GM19328 (cell line): ENCODE results near the gene KRT6B.
"Not testable (repeated sequence)": the region's sequence is repeated elsewhere in the genome, so short reads cannot be mapped to it uniquely, and the experiment has no call there.

Experiments
- ATAC-seq: cut with Tn5 transposase; IDR thresholded peaks from one replicate; pipeline ENCODE4 v1.9.1; 2021; ENCODE audit warnings: mild to moderate bottlenecking, moderate library complexity; ENCODE audit not compliant: unreplicated experiment

The KRT6B gene

DNA sequence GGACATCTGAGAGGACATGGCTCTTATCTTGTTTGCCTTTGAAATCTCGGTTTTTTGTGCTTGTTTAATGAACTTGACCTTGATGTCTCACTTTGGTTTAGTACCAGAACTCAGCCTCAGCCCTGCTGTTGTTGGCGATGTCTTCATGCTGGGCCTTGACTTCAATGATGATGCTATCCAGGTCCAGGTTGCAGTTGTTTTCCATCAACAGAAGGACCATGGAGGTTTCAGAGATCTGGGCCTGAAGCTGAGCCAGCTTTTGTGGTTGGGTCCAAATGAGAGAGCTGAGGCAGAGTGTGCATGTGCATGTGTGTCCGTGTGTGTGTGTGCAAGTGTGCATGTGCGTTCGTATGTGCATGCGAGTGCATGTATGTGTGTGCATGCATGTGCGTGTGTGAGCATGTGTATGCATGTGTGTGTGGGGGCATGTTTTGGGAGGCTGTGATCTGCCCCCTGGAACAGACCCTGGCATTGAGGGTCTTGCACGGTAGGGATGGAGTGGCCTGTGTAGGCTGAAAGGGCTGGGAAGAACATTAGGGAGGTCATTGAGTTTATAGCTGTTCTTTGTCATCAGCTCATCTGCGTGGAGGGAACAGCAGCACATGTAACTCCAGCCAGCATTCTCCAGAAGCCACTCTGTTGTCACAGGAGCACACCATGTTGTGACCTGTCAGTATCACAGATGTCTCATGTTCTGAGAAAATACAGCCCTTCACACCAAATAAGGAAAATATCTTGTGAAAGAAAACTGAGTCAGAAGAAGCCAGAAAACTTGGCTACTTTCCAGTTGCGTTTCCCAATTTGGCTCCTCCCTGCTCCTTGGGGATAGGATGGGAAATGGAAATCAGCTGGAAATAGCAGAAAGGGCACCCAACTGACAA lies 35.8 kb downstream of the KRT6B start:
- ATAC-seq: no peak

- ATAC-seq: no peak
Measured at GRCh38 chr12:52414936-52415335, 37.0 kb downstream of the KRT6B start.

DNA sequence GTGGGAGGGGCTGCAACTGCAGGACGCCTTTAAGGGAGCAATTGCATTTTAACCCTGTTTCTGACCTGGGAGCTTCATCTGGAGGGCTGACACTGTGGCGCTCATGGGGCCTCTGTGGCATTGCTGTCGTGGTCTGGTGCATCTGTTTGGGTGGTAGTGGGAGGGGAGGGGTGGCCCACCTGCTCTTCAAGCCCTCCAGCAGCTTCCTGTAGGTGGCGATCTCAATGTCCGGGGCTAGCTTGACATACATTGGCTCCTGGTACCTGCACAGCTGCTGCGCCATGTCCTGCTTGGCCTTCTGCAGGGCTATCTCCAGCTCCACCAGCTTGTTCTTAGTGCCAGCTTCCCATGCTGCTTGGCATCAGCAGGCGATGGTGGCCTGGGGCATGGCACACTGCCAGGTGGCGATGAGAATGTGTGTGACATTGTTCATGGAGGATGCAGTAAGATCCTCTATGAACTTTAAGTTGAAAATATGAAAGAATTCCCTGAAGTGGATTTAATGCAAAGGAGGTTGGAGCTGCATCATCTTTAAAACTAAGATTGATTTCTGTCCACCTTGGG lies 38.1 kb downstream of the KRT6B start:
- no peak for ATAC-seq

- ATAC-seq: no peak
Measured at GRCh38 chr12:52413202-52413601, 38.7 kb downstream of the KRT6B start.

GRCh38 chr12:52411815-52412214 lies 40.1 kb downstream of the KRT6B start:
- no peak for ATAC-seq

GRCh38 chr12:52410589-52411248 lies 41.2 kb downstream of the KRT6B start:
- ATAC-seq: not testable (repeated sequence)

DNA sequence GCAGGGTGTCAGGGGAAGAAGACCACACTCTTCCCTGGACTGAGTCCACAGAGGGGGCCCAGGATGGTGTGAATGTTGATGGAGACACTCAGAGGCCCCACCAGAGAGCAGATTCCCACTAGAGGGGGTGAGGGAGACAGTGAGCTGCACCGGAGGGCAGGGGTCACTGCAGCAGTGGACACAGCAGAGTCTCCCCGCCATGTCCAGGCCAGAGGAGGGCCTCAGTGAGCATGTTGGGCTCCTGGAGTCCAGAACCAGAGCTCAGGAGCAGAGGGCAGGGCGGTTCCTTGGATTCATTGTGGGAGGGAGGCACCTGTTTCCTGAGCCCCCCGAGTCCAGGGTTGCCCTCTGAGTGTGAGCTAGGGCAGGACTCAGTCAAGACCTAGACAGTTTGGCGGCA lies 44.0 kb downstream of the KRT6B start:
- ATAC-seq: no peak

- ATAC-seq: no peak
Measured at GRCh38 chr12:52405922-52406385, 46.0 kb downstream of the KRT6B start, which contains the start of gene KRT82. Gene KRT82 (minus strand): TSS chr12:52406335. CDS start chr12:52406277, 58 bp downstream.

DNA sequence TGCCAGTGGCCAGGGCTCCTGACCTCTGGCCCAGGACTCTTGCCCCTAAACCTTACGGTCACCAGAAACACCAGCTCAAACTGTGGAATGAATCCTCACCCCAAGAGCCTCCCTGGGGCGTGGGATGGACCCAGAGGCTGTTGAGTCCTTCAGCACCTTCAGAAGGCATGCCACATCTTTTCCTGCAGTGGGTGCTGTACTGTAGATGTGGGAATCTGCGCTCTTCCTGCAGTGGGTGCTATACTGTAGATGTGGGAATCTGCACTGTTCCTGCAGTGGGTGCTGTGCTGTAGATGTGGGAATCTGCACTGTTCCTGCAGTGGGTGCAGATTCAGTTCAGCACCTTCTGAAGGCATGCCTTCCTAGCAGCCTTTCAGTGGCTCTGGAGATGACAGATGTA lies 47.0 kb downstream of the KRT6B start:
- no peak for ATAC-seq

DNA sequence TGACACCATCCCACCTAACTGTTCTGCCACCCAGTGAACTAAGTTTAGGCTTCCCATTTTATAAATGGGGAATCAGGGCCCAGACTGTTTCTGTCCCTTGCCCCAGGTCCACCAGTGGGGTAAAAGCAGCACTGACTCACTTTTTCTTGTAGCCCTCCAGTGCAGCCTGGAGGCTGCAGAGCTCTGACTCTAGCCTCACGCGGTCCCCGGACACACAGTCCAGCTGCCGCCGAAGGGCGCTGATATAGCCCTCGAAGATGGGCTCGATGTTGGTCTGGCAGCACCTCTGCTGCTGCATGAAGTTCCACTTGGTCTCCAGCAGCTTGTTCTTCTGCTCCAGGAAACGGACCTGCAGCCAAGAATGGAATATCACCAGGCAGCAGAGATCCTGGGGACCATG lies 48.4 kb downstream of the KRT6B start:
- ATAC-seq: no peak

- no peak for ATAC-seq
Measured at GRCh38 chr12:52402873-52403540, 48.9 kb downstream of the KRT6B start.

DNA sequence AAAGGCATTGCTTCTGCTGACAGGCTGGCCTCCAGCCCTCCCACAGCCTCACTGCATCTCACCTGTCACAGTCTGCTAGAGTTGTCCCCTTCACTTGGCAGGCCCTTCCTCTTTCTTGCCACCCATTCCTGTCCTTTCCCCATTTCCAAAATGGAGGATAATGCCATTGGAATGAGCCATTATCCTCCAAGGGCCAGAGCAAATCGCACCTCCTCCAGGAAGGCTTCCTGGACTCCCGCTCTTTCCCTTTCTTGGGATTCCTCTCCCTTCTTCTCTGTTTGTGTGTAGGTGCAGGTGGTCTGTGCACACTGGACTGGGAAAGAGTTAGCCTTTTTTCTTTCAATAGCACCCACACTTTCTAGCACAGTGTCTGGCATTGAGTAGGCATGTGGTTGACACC lies 49.6 kb downstream of the KRT6B start:
- ATAC-seq: no peak

DNA sequence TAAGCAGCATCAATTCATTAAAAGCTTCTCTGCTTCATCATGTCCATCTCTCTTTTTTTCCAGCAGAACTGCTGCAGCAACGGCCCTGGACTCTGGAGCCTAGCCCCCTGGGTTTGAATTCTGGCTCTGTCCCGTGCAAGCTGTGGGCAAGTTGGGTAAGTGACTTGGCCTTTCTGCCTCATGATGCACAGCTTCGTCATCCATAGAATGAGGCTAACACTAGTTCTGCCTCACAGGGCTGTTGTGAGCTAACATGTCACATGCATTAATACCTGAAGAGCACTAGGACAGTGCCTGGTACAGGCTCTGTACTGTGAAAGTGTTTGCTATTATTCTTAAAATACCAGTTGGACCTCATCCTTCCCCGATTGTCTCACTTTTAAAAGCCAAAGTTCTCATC lies 50.0 kb downstream of the KRT6B start:
- no peak for ATAC-seq

- ATAC-seq: no peak
Measured at GRCh38 chr12:52401526-52401925, 50.4 kb downstream of the KRT6B start.

GRCh38 chr12:52400906-52401305 lies 51.0 kb downstream of the KRT6B start:
- no peak for ATAC-seq

DNA sequence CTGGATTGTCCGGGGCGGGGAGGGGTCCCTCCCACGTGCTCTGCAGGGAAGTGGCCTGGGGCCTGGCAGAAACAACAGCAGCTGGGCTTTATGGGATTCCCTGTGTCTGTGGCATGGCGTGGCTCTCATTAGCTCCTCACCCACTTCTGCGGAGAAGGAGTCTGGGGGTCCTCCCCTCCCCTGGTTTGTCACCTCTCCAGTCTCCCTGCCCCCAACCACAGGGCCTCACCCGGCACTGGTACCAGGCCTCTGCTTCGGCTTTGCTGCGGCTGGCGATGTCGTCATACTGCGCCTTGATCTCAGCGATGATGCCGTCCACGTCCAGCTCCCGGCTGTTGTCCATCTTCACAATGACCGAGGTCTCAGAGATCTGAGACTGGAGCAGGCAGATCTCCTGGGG lies 52.2 kb downstream of the KRT6B start:
- ATAC-seq: no peak

GRCh38 chr12:52398176-52398575 lies 53.8 kb downstream of the KRT6B start:
- no peak for ATAC-seq

GRCh38 chr12:52396656-52397055 lies 55.3 kb downstream of the KRT6B start:
- no peak for ATAC-seq
